Measurements from ENCODE around the gene TAPBP.
"Not testable (repeated sequence)": the region's sequence is repeated elsewhere in the genome, so short reads cannot be mapped to it uniquely, and the experiment has no call there.

Gene TAPBP

GRCh38 chr6:33273924-33274902, 39.7 kb downstream of the TAPBP start:
- DNase-seq, result no peak

DNA sequence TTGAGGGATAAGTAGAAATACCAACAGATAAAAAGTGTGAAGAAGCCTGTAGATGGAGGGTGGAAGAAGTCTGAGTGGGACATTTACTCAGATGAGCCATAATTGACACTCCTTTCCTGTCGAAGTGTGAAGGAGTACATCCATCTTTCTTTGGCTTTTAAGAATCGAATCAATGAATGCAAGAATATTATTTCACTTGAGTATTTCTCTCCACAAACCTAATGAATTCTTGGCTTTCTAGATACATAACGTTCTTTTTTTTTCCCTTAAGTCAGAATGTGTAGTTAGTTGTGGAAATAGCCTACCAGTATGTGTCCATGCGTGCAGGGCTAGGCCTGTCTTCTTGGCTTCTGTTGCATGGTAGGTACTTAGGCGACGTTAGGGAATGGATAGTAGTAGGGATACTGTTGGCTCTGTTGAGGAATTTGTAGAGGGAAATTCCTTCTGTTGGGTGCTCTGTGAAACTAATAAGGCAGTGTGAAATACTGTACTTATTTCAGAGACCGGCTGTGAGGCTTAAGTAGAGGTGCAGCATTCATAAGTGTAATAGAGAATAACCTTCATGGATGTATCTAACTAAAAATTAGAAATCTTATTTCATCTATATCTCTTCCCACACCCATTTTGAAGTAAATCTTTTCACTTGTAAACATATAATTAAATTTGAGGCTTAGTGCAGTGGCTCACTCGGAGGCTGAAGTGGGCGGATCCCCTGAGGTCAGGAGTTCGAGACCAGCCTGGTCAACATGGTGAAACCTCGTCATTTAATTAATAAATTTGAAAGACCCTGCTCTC, 40.6 kb downstream of the TAPBP start:
- DNase-seq, result no peak

DNA sequence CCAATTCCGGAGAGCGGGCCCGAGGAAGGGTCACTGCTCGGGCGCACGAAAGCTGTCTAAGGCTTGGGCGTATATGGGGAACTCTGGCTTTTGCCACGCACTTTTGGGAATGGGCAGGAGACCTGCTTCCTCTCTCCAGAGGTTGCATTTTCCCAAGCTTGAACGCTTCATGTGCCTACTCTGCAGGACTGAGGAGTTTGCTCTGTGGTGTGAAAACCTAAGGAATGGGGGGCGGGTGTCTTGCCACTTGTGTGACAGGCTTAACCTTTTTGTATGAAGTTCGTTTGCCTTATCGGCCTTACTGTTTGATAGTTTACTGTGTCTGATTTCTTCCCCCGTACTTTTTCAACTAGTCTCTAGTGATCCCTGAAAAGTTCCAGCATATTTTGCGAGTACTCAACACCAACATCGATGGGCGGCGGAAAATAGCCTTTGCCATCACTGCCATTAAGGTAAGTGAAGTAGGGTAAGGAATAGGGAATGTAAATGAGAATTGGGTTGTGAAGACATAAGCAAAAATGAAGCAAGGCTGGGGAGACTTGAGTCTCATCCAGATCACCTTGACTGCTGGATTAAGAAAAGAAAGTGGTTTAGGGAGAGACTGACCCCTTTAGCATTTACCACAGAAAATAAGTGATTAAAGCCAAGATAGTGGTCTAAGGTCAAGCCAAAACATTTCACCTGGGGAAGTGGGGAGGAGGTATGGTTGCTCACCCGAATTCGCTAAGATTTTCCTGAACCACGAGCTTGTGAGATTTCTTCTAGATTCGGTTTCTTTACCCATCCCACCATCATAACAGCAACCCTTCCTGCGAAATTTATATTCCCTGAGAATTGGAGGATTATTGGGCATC, 41.4 kb downstream of the TAPBP start:
- no peak for DNase-seq

DNA sequence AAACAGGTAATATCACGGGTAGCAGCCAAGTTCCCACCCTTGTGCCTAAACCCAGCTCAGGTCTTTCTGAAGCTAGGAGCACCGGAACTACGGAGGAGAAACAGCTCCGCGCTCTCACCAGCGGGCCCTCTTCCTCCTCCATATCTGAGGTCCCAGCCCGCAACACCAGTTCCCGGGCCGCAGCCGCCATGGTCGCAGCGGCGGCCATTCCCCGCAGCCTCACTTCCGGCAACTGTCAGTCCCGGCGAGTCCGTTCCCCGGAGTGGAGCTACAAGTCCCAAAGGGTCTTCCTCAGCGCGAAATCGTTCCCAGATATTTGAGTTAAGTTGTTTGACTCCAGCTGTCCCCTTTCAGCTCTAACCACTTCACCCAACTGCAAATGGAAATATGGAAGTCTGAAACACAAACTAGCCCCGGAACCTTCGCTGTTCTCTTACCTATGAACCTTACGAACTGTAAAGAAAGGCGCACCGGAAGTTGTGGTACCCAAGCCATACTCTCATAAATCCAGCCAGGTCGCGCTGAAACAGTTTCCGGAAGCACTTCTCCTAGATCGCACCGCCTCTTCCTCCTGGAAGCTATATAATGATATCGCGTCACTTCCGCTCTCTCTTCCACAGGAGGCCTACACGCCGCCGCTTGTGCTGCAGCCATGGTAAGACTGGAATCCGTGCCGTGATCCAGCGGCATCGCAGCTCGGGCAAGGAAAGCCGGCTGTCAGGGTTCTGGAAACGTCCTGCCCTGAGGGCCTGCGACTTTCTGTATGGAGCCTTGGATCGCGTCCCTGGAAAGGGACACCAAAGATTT, 42.2 kb downstream of the TAPBP start, which contains the start of the genes RPS18 and VPS52:
Gene RPS18 (plus strand): TSS at position 608 of the 807 bp plus-strand sequence. CDS start 45 bp downstream, at position 653.
Gene VPS52 (minus strand): TSS at position 409 of the 807 bp plus-strand sequence. CDS start 201 bp downstream, at position 208.
- peak; percentile 91 for DNase-seq

- DNase-seq, result no peak
Measured at GRCh38 chr6:33271117-33271467, 42.8 kb downstream of the TAPBP start.

GRCh38 chr6:33264015-33264414, 49.9 kb downstream of the TAPBP start:
- DNase-seq, result no peak

- DNase-seq, result not testable (repeated sequence)
Measured at GRCh38 chr6:33262490-33262889, 51.4 kb downstream of the TAPBP start.

GRCh38 chr6:33259032-33259431, 54.8 kb downstream of the TAPBP start:
- DNase-seq, result no peak

DNA sequence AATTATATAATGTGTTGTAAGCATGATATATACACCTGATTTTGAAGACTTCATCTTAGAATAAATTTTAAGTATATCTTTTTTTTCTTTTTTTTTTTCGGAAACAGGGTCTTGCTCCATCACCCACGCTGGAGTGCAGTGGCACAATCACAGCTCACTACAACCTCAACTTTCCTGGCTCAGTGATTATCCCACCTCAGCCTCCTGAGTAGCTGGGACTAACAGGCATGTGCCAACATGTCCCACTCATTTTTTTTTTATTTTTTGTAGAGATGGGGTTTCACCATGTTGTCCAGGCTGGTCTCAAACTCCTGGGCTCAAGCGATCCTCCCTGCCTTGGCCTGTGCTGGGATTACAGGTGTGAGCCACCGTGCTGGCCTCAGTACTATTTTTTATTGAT, 59.3 kb downstream of the TAPBP start:
- DNase-seq, result no peak

- no peak for DNase-seq
Measured at GRCh38 chr6:33252759-33253158, 61.1 kb downstream of the TAPBP start.

DNA sequence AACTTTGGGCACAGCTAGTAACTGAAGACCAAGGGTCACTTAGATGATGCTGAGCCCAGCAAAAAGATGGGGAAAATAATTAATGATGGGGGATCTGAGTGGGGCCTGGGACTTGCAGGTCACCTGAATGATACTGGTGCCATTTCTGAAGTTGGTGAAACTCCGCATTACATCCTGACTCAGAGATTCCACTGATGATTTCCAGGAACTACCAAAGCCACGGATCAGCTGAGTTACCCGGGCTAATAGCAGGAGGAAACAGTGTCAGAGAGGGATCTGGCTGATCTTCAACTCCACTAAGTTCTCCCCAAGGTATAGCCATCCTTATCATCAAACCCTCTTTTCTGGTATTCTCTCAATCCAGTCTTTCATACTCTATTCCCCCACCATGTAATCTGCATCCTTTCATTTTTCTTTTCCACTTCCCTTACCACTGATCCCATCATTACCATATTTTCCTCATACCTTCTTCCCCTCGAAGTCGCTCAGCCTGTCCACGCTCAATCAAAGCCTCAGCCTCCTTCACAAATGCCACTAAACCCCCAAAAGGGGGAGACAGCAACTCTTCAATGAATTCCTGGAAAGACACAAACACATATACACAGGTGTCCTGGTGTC, 62.4 kb downstream of the TAPBP start:
- peak; percentile 18 for DNase-seq

- DNase-seq, result no peak
Measured at GRCh38 chr6:33250731-33251130, 63.1 kb downstream of the TAPBP start.

DNA sequence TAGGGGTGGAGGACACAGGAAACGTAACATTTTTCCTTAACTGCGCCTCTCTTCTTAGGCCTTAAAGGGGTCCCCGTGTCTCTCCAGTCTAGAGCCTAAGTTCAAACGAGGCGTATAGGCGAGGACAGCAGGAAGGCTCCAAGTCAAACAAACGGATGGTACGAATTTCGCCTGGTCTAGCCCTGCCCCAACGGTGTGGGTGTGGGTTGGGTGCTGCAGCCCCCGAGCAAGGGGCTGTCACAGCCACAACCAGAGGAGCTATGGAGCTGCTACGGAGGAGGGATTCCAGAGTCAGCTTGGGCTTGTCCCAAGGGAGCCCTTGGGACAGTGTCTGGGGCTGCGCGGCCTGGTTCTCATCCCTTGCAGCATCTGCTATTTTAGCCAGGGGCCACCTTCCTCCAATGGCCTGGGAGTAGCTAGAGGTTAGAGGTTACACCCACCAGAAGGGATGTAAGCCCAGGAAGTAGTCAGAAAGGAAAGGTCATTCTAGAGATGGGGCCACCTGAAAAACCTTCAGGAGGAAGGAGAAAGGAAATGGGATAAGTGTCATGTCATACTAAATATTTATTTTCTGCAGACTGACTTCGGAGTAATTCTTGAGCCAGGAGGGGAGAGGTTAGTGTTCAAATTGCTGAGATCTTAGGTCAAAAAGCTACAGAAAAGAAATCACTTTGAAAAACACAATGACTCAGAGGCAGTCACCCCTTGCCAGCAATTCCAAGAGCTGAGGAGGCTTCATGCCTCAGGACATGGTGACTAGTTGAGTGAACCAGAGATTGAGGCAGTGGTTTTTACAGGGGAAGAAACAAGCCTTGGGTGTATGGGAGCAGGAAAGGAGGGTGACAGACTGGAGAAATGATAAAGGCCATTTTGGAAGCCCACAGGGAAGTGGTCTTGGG, 63.9 kb downstream of the TAPBP start:
- peak; percentile 13 for DNase-seq

Data from stimulated activated CD4-positive, alpha-beta T cell treated with anti-CD3 and anti-CD28 coated beads, Interleukin-15, amount 100 ng/mL, for 24 hours (primary cell).